AG20443 (cell line): ENCODE results near the gene PASK.
A peak's percentile ranks its signal among the peaks of the same experiment; 100 is the strongest.
"Not testable (repeated sequence)": the region's sequence is repeated elsewhere in the genome, so short reads cannot be mapped to it uniquely, and the experiment has no call there.

Source experiments
- DNase-seq: peaks from one replicate; pipeline ENCODE4 v3.0.0; 2012; ENCODE audit warnings: low spot score, mixed read lengths

The PASK gene

GRCh38 chr2:241104611-241105010 is 44.7 kb downstream of the PASK start:
- DNase-seq, result not testable (repeated sequence)

- DNase-seq, result no peak
Measured at GRCh38 chr2:241103176-241103595, 46.1 kb downstream of the PASK start.

GRCh38 chr2:241102239-241102803 is 47.0 kb downstream of the PASK start, which contains the start of gene MTERF4:
MTERF4 (minus strand) TSS chr2:241102287; CDS start chr2:241102273, 14 bp downstream.
- DNase-seq, result peak; percentile 97

DNA sequence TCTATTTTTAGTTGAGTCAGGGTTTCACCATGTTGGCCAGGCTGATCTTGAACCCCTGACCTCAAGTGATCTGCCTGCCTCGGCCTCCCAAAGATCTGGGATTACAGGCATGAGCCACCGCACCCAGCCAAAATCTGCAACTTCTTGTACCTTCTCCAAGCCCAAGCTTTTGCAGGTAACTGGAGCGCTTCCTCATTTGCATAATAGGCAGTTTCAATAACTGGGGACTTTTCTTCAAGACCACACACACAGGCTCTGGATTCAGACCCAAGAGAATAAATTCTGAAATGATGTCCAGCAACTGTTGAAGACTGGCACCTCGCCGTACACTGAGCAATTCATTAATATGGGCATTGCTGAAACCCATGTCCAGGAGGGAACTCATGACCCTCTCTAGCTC is 50.0 kb downstream of the PASK start:
- DNase-seq, result no peak

GRCh38 chr2:241096979-241097378 is 52.3 kb downstream of the PASK start:
- no peak for DNase-seq

DNA sequence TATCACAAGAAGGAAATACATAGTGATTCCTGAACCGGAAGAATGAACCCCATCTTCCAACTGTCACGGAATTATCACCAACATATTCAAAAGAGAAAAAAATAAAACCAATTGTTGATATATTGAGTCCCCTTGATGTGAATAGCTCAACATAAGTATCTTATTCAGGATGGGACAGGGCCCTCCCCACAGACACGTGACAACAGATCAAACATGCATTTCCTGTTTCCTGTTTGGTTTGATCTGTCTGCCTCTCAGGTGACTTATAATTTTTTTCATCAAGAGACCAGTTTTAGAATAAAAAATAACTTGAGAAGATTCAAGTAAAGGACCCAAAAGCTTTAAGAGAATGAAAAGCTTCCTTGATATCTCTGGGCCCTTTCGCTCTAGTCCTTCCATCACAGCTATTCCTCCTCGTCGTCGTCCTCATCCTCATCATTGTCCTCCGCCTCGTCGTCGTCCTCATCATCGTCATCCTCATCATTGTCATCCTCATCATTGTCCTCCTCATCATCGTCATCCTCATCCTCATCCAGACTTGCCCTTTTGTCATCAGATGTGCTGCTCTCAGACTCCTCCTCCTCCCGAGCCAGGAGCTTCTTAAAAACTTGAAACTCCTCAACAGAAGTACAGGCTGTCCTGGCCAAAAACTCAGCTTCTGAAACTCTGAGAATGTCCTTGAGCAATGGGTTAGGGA is 53.5 kb downstream of the PASK start:
- no peak for DNase-seq

- no peak for DNase-seq
Measured at GRCh38 chr2:241094924-241095420, 54.3 kb downstream of the PASK start.

DNA sequence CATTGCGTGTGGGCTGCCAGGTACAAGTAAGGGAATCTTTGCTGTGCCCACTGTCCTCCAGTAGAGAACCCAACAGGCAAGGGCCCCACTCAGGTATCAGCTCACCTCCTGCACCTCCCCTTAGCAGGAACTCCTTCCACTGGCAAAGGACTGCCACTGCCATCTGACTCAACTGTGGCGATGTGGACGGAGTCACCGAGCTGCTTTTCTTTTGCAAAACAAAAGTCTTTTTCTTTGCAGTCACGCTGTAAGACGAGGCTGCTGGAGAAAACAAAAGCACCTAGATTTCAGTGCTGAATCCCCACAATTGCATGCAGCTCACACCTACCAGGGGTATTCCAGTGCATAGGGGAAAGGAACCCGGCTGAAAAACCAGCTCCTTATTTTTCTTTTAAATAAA is 55.1 kb downstream of the PASK start:
- no peak for DNase-seq

GRCh38 chr2:241093133-241093781 is 56.0 kb downstream of the PASK start:
- DNase-seq, result not testable (repeated sequence)

DNA sequence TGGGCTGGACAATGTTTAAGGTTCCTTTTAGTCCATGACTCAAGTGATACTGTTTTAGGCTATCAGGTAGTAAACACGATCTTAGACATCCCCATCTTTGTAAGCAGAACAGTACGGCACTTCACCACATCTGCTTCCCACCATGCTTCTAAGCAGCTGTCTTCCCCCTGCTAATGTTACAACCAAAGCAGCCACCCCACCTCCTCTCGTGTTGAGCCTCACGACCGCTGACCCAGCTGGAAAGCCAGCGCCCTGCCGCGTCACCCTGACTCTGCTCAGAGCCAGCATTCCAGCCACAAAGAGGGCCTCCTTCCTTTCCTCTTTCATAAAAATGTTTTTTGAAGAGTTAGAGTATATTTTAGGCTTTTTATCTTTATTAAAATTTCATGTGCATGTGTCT is 56.6 kb downstream of the PASK start:
- DNase-seq, result peak; percentile 4

DNA sequence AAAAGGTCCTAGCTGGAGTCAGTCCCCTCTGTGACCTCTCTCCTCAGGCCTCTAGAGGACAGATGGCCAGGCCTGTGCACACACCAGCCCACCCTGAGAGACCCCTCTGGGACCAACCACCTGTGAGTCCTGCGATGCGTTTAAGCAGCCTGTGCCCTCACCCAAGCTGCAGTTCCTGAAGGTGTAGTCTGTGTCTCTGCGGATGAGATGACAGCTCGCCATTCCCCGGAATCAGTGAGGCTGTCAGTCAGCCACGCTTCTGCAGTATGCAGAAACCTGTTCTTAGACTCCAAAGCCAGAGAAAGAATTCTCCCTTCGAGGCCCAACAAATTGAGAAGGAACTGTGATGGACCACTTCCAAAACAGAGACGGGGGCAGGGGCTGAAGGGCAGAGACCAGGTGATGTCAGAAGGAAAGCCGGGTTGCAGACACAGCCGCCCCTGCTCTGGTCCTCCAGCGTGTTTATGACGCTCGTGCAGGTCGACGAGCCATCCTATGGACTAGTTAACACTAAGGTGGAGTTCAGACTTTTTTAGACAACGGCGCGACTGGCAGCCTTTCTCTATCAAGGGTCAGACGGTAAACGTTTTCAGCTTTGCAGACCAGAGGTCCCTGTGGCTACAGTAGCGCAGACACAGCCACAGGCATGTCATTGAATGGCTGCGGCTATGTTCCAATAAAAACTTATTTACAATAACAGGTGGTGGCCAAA is 57.4 kb downstream of the PASK start:
- DNase-seq, result no peak

DNA sequence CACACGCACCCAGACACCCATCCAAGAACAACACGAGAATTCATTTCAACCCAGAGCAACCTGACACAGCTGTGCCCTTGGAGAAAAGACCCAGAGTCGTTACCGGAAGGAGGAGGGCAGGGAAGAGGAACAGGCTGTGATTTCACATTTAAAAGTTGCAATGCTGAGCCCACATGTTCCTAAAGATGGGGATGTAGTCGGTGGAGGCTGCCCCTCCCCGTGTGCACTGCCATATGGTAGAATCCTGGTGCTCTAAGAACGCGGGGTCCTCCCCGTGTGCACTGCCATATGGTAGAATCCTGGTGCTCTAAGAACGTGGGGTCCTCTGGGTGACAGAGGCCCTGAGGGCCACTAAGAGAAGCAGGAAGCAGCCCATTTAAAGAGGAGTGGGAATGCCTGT is 58.1 kb downstream of the PASK start:
- DNase-seq, result no peak

DNA sequence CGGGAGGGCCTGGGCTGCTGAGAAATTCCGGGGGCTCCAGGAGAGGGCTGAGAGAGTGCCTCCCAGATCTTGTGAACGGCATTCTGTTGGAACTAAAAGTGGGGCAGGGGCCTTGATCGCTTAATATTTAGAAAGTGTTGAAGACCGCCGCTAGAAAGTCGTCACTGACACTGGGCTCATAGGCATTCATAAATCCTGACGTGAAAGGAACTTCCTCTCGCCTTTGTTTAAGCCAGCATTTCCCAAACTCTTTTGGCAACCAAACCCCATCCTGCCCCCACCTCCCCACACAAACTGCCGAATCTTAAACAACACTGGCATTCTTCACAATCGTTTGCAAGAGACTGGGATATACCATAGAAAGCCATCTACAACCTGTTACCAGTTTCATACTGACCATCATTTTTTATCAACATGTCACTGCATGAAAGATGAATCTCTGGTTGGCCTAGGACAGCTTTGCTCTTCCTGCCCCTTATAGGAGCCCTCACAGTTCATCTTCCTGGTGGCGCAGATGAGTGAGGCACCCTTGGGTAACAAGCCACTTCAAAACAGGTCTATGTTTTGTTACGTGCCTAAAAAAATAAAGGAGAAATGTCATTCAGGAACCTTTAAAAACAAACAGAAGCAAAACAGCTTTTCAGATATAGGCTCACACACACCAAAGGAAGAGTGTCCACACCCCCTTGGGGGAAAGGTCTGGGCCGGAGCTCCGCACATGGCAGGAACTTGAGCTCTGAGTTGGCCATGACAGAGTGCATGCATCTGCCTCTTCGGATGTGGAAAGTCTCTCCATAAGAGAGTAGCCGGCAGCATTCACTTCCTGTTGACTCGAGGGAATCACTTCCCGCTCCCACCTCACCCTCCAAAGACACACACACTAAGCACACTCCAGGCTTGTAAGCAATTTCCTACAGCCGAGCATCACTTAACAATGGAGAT is 60.2 kb downstream of the PASK start:
- DNase-seq, result no peak

- peak; percentile 4 for DNase-seq
Measured at GRCh38 chr2:241088376-241088775, 60.9 kb downstream of the PASK start.

GRCh38 chr2:241087420-241088268 is 61.6 kb downstream of the PASK start:
- no peak for DNase-seq

GRCh38 chr2:241084856-241085444 is 64.3 kb downstream of the PASK start:
- DNase-seq, result no peak

DNA sequence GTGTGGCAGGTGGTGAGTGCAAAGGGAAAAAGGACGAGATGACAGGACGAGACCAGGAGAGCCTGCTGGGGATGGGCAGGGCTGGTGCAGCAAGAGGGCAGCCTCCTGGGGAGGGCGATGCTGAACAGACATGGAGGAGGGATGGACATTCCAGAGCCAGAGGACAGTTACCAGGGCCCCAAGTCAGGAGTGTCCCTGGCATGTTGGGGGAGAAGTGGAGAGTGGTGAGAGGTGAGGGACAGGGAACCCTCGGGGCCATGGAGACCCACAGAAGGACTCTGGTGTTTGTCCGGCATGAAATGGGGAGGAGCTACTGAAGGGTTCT is 66.2 kb downstream of the PASK start:
- no peak for DNase-seq

- DNase-seq, result no peak
Measured at GRCh38 chr2:241082341-241083090, 66.8 kb downstream of the PASK start.

DNA sequence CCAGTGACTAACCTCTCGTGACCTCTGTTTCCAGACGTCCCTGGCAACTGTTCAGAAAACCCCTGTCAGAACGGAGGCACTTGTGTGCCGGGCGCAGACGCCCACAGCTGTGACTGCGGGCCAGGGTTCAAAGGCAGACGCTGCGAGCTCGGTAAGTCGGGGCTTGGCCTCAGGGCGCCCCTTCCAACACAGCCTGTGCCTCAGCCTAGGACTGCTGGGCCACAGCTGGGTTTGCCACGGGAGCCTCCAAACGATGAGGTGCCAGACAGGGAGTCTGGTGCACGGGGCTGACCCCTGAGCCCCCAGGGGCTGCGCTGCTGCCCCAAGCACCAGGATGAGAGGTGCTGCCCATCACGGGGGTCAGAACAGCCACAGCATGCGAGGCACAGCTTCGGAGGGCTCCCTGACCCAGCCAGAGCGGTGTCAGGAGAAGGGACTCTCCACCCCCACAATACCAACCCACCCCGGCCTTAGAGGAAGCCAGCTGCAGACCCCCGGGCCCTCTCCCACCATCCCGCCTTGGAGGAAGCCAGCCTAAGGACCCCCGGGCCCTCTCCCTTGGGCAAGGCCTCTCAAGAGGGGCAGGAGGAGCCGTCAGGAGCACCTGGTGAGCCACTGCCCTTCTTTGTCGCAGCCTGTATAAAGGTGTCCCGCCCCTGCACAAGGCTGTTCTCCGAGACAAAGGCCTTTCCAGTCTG is 67.5 kb downstream of the PASK start:
- no peak for DNase-seq
